GM12878 (cell line): ENCODE data around the gene WDR45B. TPM values are rescaled to one million over a fixed set of nuclear protein-coding genes. Genes with fewer than 3 reads are reported as not detected.

Experiments used
- HCFC1 ChIP-seq: fragments of 150-350 bp; IDR thresholded peaks from 2 replicates; pipeline ENCODE4 v1.6.1; 2014; ENCODE audit warnings: low read length
- MEF2A ChIP-seq: IDR thresholded peaks from 2 replicates; pipeline ENCODE4 v1.6.1; 2011; ENCODE audit warnings: low read depth, mild to moderate bottlenecking, low read length, moderate library complexity; ENCODE audit not compliant: insufficient read depth
- PML ChIP-seq: IDR thresholded peaks from 2 replicates; pipeline ENCODE4 v1.6.1; 2012; ENCODE audit warnings: low read length, inconsistent platforms
- POLR2A ChIP-seq: IDR thresholded peaks from 2 replicates; pipeline ENCODE4 v1.6.1; 2011; ENCODE audit warnings: low read depth, mild to moderate bottlenecking, low read length
- ZNF274 ChIP-seq: IDR thresholded peaks from one replicate; pipeline ENCODE4 v1.8.0; 2011; ENCODE audit not compliant: insufficient read length, insufficient read depth
- polyA plus RNA-seq, 11 experiments: library from polyadenylated mRNA; depleted of rRNA in 4 of 11; unstranded in 6 of 11; stranded (reverse) in 5 of 11; fragments of >200 nt; fragmentation: Nextera tagmentation in 4 of 11; fragmentation: Illumina TruSeq in 1 of 11; extraction: Ambion mirVana in 4 of 11; extraction: Trizol in 1 of 11; gene quantifications; 1 replicate in 1 of 11; 2 replicates in 10 of 11; pipeline versions ENCODE4 v1.2.1 to v1.2.3, GENCODE V29; 2011 to 2016; ENCODE audit warnings: inconsistent platforms in 2 of 11, missing spikeins in 2 of 11, low read depth in 1 of 11
- total RNA-seq, 4 experiments: library from RNA; depleted of rRNA in 3 of 4; stranded (reverse); fragments of >200 nt in 3 of 4; fragmentation: Illumina TruSeq in 1 of 4; extraction: Trizol in 1 of 4; gene quantifications; 2 replicates each; pipeline versions ENCODE4 v1.2.1 to v1.2.3, GENCODE V29; 2013 to 2021
- TF ChIP-seq, protein P1 (sequence below): fragments of 150-350 bp; IDR thresholded peaks from 2 replicates; pipeline ENCODE4 v1.6.1; 2016; ENCODE audit warnings: low read depth, low read length
- TF ChIP-seq, protein P2 (sequence below): IDR thresholded peaks from 2 replicates; pipeline ENCODE4 v1.6.1; 2012; ENCODE audit warnings: mild to moderate bottlenecking, low read depth, low read length
- TF ChIP-seq, protein P3 (sequence below): IDR thresholded peaks from 2 replicates; pipeline ENCODE4 v1.6.1; 2011; ENCODE audit warnings: borderline replicate concordance, low read depth, mild to moderate bottlenecking, moderate library complexity, mixed read lengths, low read length; ENCODE audit not compliant: insufficient read depth; ENCODE audit errors: extremely low read length

WDR45B gene
- total and polyA plus RNA-seq, 10 of the 15 experiments (the other 5 are each of a cell fraction or from before 2014, with no cell fraction given): 1.0 to 73.7 (median 26.6) TPM

DNA sequence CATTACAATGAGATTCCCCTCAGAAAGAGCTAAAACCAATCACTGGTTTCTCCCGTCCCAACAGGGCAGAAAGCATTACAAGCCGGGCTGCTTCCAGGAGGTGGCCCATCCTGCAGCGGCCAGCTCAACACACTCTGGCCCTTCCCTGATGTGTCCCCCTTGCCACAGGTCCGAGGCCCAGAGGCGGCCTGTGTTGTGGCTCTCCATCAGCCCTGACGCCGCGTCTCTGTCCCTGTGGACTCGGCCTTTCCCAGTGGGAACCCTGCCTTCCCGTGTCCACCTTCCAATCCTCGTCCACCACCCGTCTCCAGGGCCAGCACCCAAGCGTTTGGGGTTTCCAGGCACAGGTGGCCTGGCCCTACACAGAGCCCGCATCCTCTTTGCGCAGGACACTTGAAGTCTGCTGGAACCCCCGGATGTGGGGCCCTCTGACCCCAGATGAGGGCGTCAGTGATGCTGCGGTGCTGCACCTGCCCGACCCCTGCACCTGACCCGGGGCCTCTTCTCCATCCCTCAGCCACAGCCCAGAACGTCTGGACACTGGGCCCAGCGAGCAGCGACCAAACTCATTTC, 29.2 kb upstream of the WDR45B start (continued):
- TF ChIP-seq, protein P1, sequence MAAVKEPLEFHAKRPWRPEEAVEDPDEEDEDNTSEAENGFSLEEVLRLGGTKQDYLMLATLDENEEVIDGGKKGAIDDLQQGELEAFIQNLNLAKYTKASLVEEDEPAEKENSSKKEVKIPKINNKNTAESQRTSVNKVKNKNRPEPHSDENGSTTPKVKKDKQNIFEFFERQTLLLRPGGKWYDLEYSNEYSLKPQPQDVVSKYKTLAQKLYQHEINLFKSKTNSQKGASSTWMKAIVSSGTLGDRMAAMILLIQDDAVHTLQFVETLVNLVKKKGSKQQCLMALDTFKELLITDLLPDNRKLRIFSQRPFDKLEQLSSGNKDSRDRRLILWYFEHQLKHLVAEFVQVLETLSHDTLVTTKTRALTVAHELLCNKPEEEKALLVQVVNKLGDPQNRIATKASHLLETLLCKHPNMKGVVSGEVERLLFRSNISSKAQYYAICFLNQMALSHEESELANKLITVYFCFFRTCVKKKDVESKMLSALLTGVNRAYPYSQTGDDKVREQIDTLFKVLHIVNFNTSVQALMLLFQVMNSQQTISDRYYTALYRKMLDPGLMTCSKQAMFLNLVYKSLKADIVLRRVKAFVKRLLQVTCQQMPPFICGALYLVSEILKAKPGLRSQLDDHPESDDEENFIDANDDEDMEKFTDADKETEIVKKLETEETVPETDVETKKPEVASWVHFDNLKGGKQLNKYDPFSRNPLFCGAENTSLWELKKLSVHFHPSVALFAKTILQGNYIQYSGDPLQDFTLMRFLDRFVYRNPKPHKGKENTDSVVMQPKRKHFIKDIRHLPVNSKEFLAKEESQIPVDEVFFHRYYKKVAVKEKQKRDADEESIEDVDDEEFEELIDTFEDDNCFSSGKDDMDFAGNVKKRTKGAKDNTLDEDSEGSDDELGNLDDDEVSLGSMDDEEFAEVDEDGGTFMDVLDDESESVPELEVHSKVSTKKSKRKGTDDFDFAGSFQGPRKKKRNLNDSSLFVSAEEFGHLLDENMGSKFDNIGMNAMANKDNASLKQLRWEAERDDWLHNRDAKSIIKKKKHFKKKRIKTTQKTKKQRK: no peak
- TF ChIP-seq POLR2A: no peak
- TF ChIP-seq, protein P2, sequence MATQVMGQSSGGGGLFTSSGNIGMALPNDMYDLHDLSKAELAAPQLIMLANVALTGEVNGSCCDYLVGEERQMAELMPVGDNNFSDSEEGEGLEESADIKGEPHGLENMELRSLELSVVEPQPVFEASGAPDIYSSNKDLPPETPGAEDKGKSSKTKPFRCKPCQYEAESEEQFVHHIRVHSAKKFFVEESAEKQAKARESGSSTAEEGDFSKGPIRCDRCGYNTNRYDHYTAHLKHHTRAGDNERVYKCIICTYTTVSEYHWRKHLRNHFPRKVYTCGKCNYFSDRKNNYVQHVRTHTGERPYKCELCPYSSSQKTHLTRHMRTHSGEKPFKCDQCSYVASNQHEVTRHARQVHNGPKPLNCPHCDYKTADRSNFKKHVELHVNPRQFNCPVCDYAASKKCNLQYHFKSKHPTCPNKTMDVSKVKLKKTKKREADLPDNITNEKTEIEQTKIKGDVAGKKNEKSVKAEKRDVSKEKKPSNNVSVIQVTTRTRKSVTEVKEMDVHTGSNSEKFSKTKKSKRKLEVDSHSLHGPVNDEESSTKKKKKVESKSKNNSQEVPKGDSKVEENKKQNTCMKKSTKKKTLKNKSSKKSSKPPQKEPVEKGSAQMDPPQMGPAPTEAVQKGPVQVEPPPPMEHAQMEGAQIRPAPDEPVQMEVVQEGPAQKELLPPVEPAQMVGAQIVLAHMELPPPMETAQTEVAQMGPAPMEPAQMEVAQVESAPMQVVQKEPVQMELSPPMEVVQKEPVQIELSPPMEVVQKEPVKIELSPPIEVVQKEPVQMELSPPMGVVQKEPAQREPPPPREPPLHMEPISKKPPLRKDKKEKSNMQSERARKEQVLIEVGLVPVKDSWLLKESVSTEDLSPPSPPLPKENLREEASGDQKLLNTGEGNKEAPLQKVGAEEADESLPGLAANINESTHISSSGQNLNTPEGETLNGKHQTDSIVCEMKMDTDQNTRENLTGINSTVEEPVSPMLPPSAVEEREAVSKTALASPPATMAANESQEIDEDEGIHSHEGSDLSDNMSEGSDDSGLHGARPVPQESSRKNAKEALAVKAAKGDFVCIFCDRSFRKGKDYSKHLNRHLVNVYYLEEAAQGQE: no peak
- TF ChIP-seq, protein P3, sequence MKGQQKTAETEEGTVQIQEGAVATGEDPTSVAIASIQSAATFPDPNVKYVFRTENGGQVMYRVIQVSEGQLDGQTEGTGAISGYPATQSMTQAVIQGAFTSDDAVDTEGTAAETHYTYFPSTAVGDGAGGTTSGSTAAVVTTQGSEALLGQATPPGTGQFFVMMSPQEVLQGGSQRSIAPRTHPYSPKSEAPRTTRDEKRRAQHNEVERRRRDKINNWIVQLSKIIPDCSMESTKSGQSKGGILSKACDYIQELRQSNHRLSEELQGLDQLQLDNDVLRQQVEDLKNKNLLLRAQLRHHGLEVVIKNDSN: no peak
- no peak for TF ChIP-seq HCFC1
- TF ChIP-seq MEF2A: no peak
- no peak for TF ChIP-seq PML
- no peak for TF ChIP-seq ZNF274
- TF ChIP-seq, all 136 proteins: peak for 0
